ENCODE results near the gene GPR89B. TPM values are rescaled to one million over a fixed set of nuclear protein-coding genes. Genes with fewer than 3 reads are reported as not detected.

Gene GPR89B
- total RNA-seq, 1 experiment from 2014 or later = 39.3 TPM

GRCh38 chr1:147897029-147897752, 31.0 kb upstream of the GPR89B start:
- H3K9me3 ChIP-seq (ENCODE audit: low read length) = no peaks in the 10 kb centered on the region
- H3K36me3 ChIP-seq (ENCODE audit: insufficient read depth, low read length) = no peaks in the 10 kb centered on the region
- no peak overlapping the region for H2AFZ ChIP-seq (ENCODE audit: low read length)
- no peaks in the 10 kb centered on the region for H4K20me1 ChIP-seq (ENCODE audit: insufficient read depth, low read depth, low read length)
- H3K27ac ChIP-seq (ENCODE audit: low read length) = no peak overlapping the region
- no peak overlapping the region for H3K9ac ChIP-seq (ENCODE audit: low read length)
- no peaks in the 10 kb centered on the region for H3K9me2 ChIP-seq (replicated peaks; ENCODE audit: insufficient read depth, low read length)
- no peaks in the 10 kb centered on the region for H3K4me1 ChIP-seq (ENCODE audit: low read length)
- no peak for DNase-seq
- H3K79me2 ChIP-seq (ENCODE audit: low read length) = no peaks in the 10 kb centered on the region
- H3K4me2 ChIP-seq (ENCODE audit: low read depth, low read length, poor library complexity, severe bottlenecking) = no peak overlapping the region
- H3K27me3 ChIP-seq (ENCODE audit: low read length) = no peaks in the 10 kb centered on the region
- no peak overlapping the region for H3K4me3 ChIP-seq (ENCODE audit: low read length)

- H3K9ac ChIP-seq (ENCODE audit: low read length) = no peak overlapping the region
- H4K20me1 ChIP-seq (ENCODE audit: insufficient read depth, low read depth, low read length) = no peaks in the 10 kb centered on the region
- no peak for DNase-seq
- H2AFZ ChIP-seq (ENCODE audit: low read length) = no peak overlapping the region
- no peak overlapping the region for H3K27ac ChIP-seq (ENCODE audit: low read length)
- H3K9me2 ChIP-seq (replicated peaks; ENCODE audit: insufficient read depth, low read length) = no peaks in the 10 kb centered on the region
- H3K4me3 ChIP-seq (ENCODE audit: low read length) = no peak overlapping the region
- no peaks in the 10 kb centered on the region for H3K36me3 ChIP-seq (ENCODE audit: insufficient read depth, low read length)
- no peak overlapping the region for H3K4me2 ChIP-seq (ENCODE audit: low read depth, low read length, poor library complexity, severe bottlenecking)
- H3K27me3 ChIP-seq (ENCODE audit: low read length) = no peaks in the 10 kb centered on the region
- H3K4me1 ChIP-seq (ENCODE audit: low read length) = no peaks in the 10 kb centered on the region
- H3K79me2 ChIP-seq (ENCODE audit: low read length) = no peaks in the 10 kb centered on the region
- H3K9me3 ChIP-seq (ENCODE audit: low read length) = no peaks in the 10 kb centered on the region
Measured at GRCh38 chr1:147897789-147898188, 30.4 kb upstream of the GPR89B start.

GRCh38 chr1:147902253-147902845, 25.9 kb upstream of the GPR89B start, which contains the start of gene GJA8:
Gene GJA8, plus strand, starts transcription at chr1:147902795. Its CDS starts 5,161 bp downstream, at chr1:147907956.
- H3K4me3 ChIP-seq (ENCODE audit: low read length) = no peak within 1 kb of the TSS
- H3K27me3 ChIP-seq (ENCODE audit: low read length) = no peaks in the 10 kb centered on the region
- no peaks in the 10 kb centered on the region for H3K9me3 ChIP-seq (ENCODE audit: low read length)
- no peaks in the 10 kb centered on the region for H3K79me2 ChIP-seq (ENCODE audit: low read length)
- H4K20me1 ChIP-seq (ENCODE audit: insufficient read depth, low read depth, low read length) = no peaks in the 10 kb centered on the region
- no peak within 1 kb of the TSS for H3K4me2 ChIP-seq (ENCODE audit: low read depth, low read length, poor library complexity, severe bottlenecking)
- no peak within 1 kb of the TSS for H2AFZ ChIP-seq (ENCODE audit: low read length)
- H3K4me1 ChIP-seq (ENCODE audit: low read length) = no peaks in the 10 kb centered on the region
- no peaks in the 10 kb centered on the region for H3K9me2 ChIP-seq (replicated peaks; ENCODE audit: insufficient read depth, low read length)
- H3K9ac ChIP-seq (ENCODE audit: low read length) = no peak within 1 kb of the TSS
- H3K36me3 ChIP-seq (ENCODE audit: insufficient read depth, low read length) = no peaks in the 10 kb centered on the region
- H3K27ac ChIP-seq (ENCODE audit: low read length) = no peak within 1 kb of the TSS
- DNase-seq = no peak

GRCh38 chr1:147904726-147905125, 23.5 kb upstream of the GPR89B start:
- Histone ChIP-seq H4K20me1 (ENCODE audit: insufficient read depth, low read depth, low read length) (no peaks in the 10 kb centered on the region), H3K27me3 (ENCODE audit: low read length) (no peaks in the 10 kb centered on the region), H3K79me2 (ENCODE audit: low read length) (no peaks in the 10 kb centered on the region), H2AFZ (ENCODE audit: low read length) (no peak overlapping the region), H3K4me2 (ENCODE audit: low read depth, low read length, poor library complexity, severe bottlenecking) (no peak overlapping the region), H3K27ac (ENCODE audit: low read length) (no peak overlapping the region), H3K4me3 (ENCODE audit: low read length) (no peak overlapping the region), H3K36me3 (ENCODE audit: insufficient read depth, low read length) (no peaks in the 10 kb centered on the region), H3K9me2 (replicated peaks; ENCODE audit: insufficient read depth, low read length) (no peaks in the 10 kb centered on the region), H3K4me1 (ENCODE audit: low read length) (no peaks in the 10 kb centered on the region), H3K9ac (ENCODE audit: low read length) (no peak overlapping the region), H3K9me3 (ENCODE audit: low read length) (no peaks in the 10 kb centered on the region)
- DNase-seq = no peak

GRCh38 chr1:147907786-147908509, 20.3 kb upstream of the GPR89B start:
- H3K4me2 ChIP-seq (ENCODE audit: low read depth, low read length, poor library complexity, severe bottlenecking) = no peak overlapping the region
- H3K27ac ChIP-seq (ENCODE audit: low read length) = no peak overlapping the region
- no peaks in the 10 kb centered on the region for H3K27me3 ChIP-seq (ENCODE audit: low read length)
- no peaks in the 10 kb centered on the region for H3K9me3 ChIP-seq (ENCODE audit: low read length)
- H3K36me3 ChIP-seq (ENCODE audit: insufficient read depth, low read length) = no peaks in the 10 kb centered on the region
- no peak overlapping the region for H3K9ac ChIP-seq (ENCODE audit: low read length)
- no peaks in the 10 kb centered on the region for H4K20me1 ChIP-seq (ENCODE audit: insufficient read depth, low read depth, low read length)
- no peaks in the 10 kb centered on the region for H3K9me2 ChIP-seq (replicated peaks; ENCODE audit: insufficient read depth, low read length)
- H3K4me1 ChIP-seq (ENCODE audit: low read length) = no peaks in the 10 kb centered on the region
- H3K4me3 ChIP-seq (ENCODE audit: low read length) = no peak overlapping the region
- no peak overlapping the region for H2AFZ ChIP-seq (ENCODE audit: low read length)
- H3K79me2 ChIP-seq (ENCODE audit: low read length) = no peaks in the 10 kb centered on the region
- no peak for DNase-seq

GRCh38 chr1:147912553-147912952, 15.7 kb upstream of the GPR89B start:
- Histone ChIP-seq H3K9me3 (ENCODE audit: low read length) (no peaks in the 10 kb centered on the region), H3K4me2 (ENCODE audit: low read depth, low read length, poor library complexity, severe bottlenecking) (no peak overlapping the region), H3K79me2 (ENCODE audit: low read length) (no peaks in the 10 kb centered on the region), H3K4me1 (ENCODE audit: low read length) (no peaks in the 10 kb centered on the region), H3K36me3 (ENCODE audit: insufficient read depth, low read length) (no peaks in the 10 kb centered on the region), H3K9me2 (replicated peaks; ENCODE audit: insufficient read depth, low read length) (no peaks in the 10 kb centered on the region), H3K9ac (ENCODE audit: low read length) (no peak overlapping the region), H3K27me3 (ENCODE audit: low read length) (no peaks in the 10 kb centered on the region), H4K20me1 (ENCODE audit: insufficient read depth, low read depth, low read length) (no peaks in the 10 kb centered on the region), H3K27ac (ENCODE audit: low read length) (no peak overlapping the region), H3K4me3 (ENCODE audit: low read length) (no peak overlapping the region), H2AFZ (ENCODE audit: low read length) (no peak overlapping the region)
- DNase-seq = no peak

GRCh38 chr1:147913362-147913942, 14.8 kb upstream of the GPR89B start:
- Histone ChIP-seq H3K9me3 (ENCODE audit: low read length) (no peaks in the 10 kb centered on the region), H3K79me2 (ENCODE audit: low read length) (no peaks in the 10 kb centered on the region), H3K4me2 (ENCODE audit: low read depth, low read length, poor library complexity, severe bottlenecking) (no peak overlapping the region), H3K27ac (ENCODE audit: low read length) (no peak overlapping the region), H3K9ac (ENCODE audit: low read length) (no peak overlapping the region), H2AFZ (ENCODE audit: low read length) (no peak overlapping the region), H3K9me2 (replicated peaks; ENCODE audit: insufficient read depth, low read length) (no peaks in the 10 kb centered on the region), H3K4me1 (ENCODE audit: low read length) (no peaks in the 10 kb centered on the region), H3K36me3 (ENCODE audit: insufficient read depth, low read length) (no peaks in the 10 kb centered on the region), H3K4me3 (ENCODE audit: low read length) (no peak overlapping the region), H4K20me1 (ENCODE audit: insufficient read depth, low read depth, low read length) (no peaks in the 10 kb centered on the region), H3K27me3 (ENCODE audit: low read length) (no peaks in the 10 kb centered on the region)
- no peak for DNase-seq

- H3K4me2 ChIP-seq (ENCODE audit: low read depth, low read length, poor library complexity, severe bottlenecking) = no peak overlapping the region
- no peak overlapping the region for H3K4me3 ChIP-seq (ENCODE audit: low read length)
- H3K4me1 ChIP-seq (ENCODE audit: low read length) = no peaks in the 10 kb centered on the region
- no peak for DNase-seq
- H4K20me1 ChIP-seq (ENCODE audit: insufficient read depth, low read depth, low read length) = no peaks in the 10 kb centered on the region
- no peaks in the 10 kb centered on the region for H3K9me2 ChIP-seq (replicated peaks; ENCODE audit: insufficient read depth, low read length)
- H2AFZ ChIP-seq (ENCODE audit: low read length) = no peak overlapping the region
- H3K9me3 ChIP-seq (ENCODE audit: low read length) = no peaks in the 10 kb centered on the region
- H3K9ac ChIP-seq (ENCODE audit: low read length) = no peak overlapping the region
- no peak overlapping the region for H3K27ac ChIP-seq (ENCODE audit: low read length)
- no peaks in the 10 kb centered on the region for H3K36me3 ChIP-seq (ENCODE audit: insufficient read depth, low read length)
- no peaks in the 10 kb centered on the region for H3K79me2 ChIP-seq (ENCODE audit: low read length)
- H3K27me3 ChIP-seq (ENCODE audit: low read length) = no peaks in the 10 kb centered on the region
Measured at GRCh38 chr1:147919896-147920295, 8.3 kb upstream of the GPR89B start.
